ENCODE results near the gene RRP36.

DNA sequence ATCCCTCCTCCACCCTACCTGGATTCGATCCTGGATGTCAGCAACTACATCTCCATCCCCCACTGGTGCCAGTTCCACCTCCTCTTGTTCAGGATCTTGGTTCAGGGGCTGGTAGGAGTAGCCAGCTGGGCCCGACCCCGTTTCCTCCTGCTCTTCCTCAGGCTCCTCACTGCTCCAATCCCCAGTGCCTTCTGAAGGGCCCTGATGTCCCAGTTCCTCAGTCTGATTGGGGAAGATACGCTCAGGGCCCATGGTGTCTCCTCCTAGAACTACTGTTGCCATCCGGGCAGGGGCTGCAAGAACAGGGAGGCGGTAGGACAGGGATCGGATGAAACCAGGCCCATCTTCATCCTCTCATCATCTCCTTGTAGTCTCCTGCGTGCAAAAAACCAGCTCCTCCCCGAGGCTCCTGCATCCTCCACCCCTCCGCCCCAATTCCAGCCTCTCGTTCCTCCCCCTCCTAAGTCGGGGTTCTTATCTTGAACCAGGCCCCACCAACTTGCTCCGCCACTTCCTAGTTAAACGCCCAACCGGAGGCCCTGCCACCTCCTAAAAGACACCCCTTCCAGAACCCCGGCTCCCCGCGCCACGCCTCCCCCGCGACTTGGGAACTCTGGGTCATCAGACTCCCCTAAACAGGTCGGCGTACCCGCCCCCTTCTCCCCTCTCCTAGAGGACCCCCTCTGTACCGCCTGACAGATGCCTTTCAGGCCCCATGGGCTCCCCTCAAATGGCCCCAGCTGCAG, 8.2 kb upstream of the RRP36 start:
- TF ChIP-seq POLR2AphosphoS5 (IDR thresholded peaks at IDR 0.05; ENCODE audit: low read depth, low read length) (peak; percentile 38; the same call in 1 of the 2 replicates), TAF1 (IDR thresholded peaks at IDR 0.05; ENCODE audit: borderline replicate concordance, insufficient read depth, low read length) (no peak), SIN3A (IDR thresholded peaks at IDR 0.05; ENCODE audit: borderline replicate concordance, insufficient read depth, low read length) (no peak; the same call in 1 of the 2 replicates), FOXP2 (optimal IDR thresholded peaks at IDR 0.05; ENCODE audit: borderline replicate concordance, extremely low read depth, extremely low read length, insufficient read depth) (no peak)
- TF ChIP-seq, protein P1, sequence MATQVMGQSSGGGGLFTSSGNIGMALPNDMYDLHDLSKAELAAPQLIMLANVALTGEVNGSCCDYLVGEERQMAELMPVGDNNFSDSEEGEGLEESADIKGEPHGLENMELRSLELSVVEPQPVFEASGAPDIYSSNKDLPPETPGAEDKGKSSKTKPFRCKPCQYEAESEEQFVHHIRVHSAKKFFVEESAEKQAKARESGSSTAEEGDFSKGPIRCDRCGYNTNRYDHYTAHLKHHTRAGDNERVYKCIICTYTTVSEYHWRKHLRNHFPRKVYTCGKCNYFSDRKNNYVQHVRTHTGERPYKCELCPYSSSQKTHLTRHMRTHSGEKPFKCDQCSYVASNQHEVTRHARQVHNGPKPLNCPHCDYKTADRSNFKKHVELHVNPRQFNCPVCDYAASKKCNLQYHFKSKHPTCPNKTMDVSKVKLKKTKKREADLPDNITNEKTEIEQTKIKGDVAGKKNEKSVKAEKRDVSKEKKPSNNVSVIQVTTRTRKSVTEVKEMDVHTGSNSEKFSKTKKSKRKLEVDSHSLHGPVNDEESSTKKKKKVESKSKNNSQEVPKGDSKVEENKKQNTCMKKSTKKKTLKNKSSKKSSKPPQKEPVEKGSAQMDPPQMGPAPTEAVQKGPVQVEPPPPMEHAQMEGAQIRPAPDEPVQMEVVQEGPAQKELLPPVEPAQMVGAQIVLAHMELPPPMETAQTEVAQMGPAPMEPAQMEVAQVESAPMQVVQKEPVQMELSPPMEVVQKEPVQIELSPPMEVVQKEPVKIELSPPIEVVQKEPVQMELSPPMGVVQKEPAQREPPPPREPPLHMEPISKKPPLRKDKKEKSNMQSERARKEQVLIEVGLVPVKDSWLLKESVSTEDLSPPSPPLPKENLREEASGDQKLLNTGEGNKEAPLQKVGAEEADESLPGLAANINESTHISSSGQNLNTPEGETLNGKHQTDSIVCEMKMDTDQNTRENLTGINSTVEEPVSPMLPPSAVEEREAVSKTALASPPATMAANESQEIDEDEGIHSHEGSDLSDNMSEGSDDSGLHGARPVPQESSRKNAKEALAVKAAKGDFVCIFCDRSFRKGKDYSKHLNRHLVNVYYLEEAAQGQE (IDR thresholded peaks at IDR 0.05; ENCODE audit: insufficient read depth in 1 of 2, low read depth in 2 of 2, low read length in 2 of 2), result no peak

Data from PFSK-1 (cell line).